ENCODE data around the gene SLC7A6OS.

Gene SLC7A6OS

DNA sequence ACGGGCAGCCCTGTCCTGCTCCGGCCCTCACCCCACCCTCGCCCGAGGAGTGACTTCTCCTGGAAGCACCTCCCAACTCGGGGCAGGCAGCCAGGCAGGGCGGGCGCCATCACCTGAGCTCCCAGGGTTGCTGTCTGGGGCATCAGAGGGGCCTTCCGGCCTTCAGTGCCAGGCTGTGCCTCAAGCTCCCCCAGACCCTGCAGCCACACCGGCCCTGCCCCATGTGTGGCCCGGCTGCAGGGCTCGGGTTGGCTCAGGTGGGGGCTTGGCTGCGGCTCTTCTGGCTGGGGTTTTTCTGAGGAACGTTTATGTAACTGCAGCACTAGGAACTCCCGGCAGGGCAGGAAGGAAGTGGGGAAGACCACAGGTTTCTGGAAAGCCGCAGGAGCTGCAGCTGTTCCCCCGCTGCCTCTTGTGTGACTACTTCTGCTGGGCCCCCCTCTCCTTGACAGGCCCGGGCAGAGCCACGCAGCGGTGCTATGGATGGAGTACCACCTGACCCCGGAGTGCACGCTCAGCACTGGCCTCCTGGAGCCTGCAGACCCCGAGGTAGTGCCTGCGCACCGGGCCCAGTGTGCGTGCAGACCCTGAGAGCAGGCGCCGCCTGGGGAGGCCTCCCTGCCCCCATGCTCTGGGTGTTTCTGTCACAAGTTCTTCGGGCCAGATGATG, 45.6 kb upstream of the SLC7A6OS start:
- DNase-seq (ENCODE audit: low spot score) = peak; percentile 92
- TF ChIP-seq, protein P1, sequence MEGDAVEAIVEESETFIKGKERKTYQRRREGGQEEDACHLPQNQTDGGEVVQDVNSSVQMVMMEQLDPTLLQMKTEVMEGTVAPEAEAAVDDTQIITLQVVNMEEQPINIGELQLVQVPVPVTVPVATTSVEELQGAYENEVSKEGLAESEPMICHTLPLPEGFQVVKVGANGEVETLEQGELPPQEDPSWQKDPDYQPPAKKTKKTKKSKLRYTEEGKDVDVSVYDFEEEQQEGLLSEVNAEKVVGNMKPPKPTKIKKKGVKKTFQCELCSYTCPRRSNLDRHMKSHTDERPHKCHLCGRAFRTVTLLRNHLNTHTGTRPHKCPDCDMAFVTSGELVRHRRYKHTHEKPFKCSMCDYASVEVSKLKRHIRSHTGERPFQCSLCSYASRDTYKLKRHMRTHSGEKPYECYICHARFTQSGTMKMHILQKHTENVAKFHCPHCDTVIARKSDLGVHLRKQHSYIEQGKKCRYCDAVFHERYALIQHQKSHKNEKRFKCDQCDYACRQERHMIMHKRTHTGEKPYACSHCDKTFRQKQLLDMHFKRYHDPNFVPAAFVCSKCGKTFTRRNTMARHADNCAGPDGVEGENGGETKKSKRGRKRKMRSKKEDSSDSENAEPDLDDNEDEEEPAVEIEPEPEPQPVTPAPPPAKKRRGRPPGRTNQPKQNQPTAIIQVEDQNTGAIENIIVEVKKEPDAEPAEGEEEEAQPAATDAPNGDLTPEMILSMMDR (IDR thresholded peaks at IDR 0.05; ENCODE audit: extremely low read depth, insufficient read depth, missing control alignments) = no peak
- in situ Hi-C loops (cut with MboI; ENCODE audit: low pct_unique_long_range_greater_than_20kb, low sequenced_read_pairs, unreplicated experiment) = no loop called here

GRCh38 chr16:68355447-68356248, 44.9 kb upstream of the SLC7A6OS start:
- in situ Hi-C loops (cut with MboI; ENCODE audit: low pct_unique_long_range_greater_than_20kb, low sequenced_read_pairs, unreplicated experiment) = no loop called here
- TF ChIP-seq, protein P1 (IDR thresholded peaks at IDR 0.05; ENCODE audit: extremely low read depth, insufficient read depth, missing control alignments) = peak; percentile 24
- DNase-seq (ENCODE audit: low spot score) = no peak

DNA sequence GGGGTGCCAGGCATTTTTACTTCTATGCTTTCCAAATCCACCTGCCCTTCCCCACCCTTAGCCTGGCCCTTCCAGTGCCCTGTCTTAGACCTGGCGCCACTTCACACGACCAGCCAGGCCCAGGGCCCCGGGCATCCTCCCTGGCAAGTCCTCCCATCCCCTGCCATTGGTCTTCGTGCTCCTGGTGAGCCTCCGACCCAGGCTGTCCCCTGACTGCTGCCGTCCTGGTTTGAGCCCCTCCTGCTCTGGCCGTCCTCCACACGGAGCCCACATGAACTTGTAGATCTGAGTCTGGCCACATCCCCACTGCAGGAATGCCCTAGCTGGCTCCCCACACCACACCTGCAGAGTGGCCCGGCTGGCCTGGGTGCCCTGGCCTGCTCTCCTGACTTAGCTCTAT, 44.1 kb upstream of the SLC7A6OS start:
- TF ChIP-seq, protein P1 (IDR thresholded peaks at IDR 0.05; ENCODE audit: extremely low read depth, insufficient read depth, missing control alignments) = no peak
- in situ Hi-C loops (cut with MboI; ENCODE audit: low pct_unique_long_range_greater_than_20kb, low sequenced_read_pairs, unreplicated experiment) = no loop called here
- DNase-seq (ENCODE audit: low spot score) = no peak

- TF ChIP-seq, protein P1 (IDR thresholded peaks at IDR 0.05; ENCODE audit: extremely low read depth, insufficient read depth, missing control alignments) = no peak
- DNase-seq (ENCODE audit: low spot score) = no peak
- in situ Hi-C loops (cut with MboI; ENCODE audit: low pct_unique_long_range_greater_than_20kb, low sequenced_read_pairs, unreplicated experiment) = no loop called here
Observed at GRCh38 chr16:68353366-68353765, 42.6 kb upstream of the SLC7A6OS start.

DNA sequence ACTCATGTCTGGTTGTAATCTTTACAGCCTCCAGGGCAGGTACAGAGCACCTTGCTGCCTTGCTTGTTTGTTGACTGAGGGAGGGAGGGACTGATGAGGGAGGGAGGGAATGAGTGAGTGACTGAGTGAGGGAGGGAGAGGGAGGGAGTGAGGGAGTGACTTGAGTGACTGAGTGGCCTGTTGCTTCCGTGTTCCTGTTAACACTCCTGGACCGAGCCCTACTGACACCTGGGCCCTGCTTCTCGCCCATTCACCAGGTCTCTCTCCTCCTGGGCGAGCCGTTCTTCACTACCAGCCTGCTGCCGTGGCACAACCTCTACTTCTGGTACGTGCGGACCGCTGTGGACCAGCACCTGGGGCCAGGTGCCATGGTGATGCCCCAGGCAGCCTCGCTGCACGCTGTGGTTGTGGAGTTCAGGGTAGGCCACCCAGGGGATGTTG, 41.3 kb upstream of the SLC7A6OS start:
- TF ChIP-seq, protein P1 (IDR thresholded peaks at IDR 0.05; ENCODE audit: extremely low read depth, insufficient read depth, missing control alignments) = no peak
- in situ Hi-C loops (cut with MboI; ENCODE audit: low pct_unique_long_range_greater_than_20kb, low sequenced_read_pairs, unreplicated experiment) = no loop called here
- no peak for DNase-seq (ENCODE audit: low spot score)

- in situ Hi-C loops (cut with MboI; ENCODE audit: low pct_unique_long_range_greater_than_20kb, low sequenced_read_pairs, unreplicated experiment) = no loop called here
- TF ChIP-seq, protein P1 (IDR thresholded peaks at IDR 0.05; ENCODE audit: extremely low read depth, insufficient read depth, missing control alignments) = no peak
- DNase-seq (ENCODE audit: low spot score) = no peak
Observed at GRCh38 chr16:68351463-68351862, 40.7 kb upstream of the SLC7A6OS start.
